Stimulated activated memory B cell treated with anti-CD40 and anti-IgM and Interleukin-4, amounts not matched to agents 10 μg/mL and 1 μg/mL and 100 μg/mL, for 72 hours (primary cell): Measurements from ENCODE around the gene FKTN.

ENCODE experiments used
- ATAC-seq: fragments of 150-1000 bp; cut with Tn5 transposase; 2 replicates; pipeline ENCODE4 v1.10.0; 2021
- H3K27ac Mint-ChIP-seq: one replicate; pipeline ENCODE4 v1.8.0; 2022; ENCODE audit warnings: mild to moderate bottlenecking, mixed read lengths
- H3K27me3 Mint-ChIP-seq: one replicate; pipeline ENCODE4 v1.8.0; 2022; ENCODE audit warnings: mixed read lengths
- H3K36me3 Mint-ChIP-seq: one replicate; pipeline ENCODE4 v1.8.0; 2022; ENCODE audit warnings: mixed read lengths
- H3K4me1 Mint-ChIP-seq: one replicate; pipeline ENCODE4 v1.8.0; 2022; ENCODE audit warnings: mixed read lengths
- H3K4me3 Mint-ChIP-seq: one replicate; pipeline ENCODE4 v1.8.0; 2022; ENCODE audit warnings: mild to moderate bottlenecking, moderate library complexity, mixed read lengths
- H3K9me3 Mint-ChIP-seq: one replicate; pipeline ENCODE4 v1.8.0; 2022; ENCODE audit warnings: mixed read lengths

The FKTN gene

GRCh38 chr9:105681313-105681712 is 123.4 kb downstream of the FKTN start:
- Mint-ChIP-seq H3K27me3 (no peaks in the 10 kb centered on the region), H3K4me1 (no peaks in the 10 kb centered on the region), H3K4me3 (no peak overlapping the region)

GRCh38 chr9:105681724-105682123 is 123.8 kb downstream of the FKTN start:
- H3K4me1 Mint-ChIP-seq = no peaks in the 10 kb centered on the region
- no peak overlapping the region for H3K27ac Mint-ChIP-seq
- H3K27me3 Mint-ChIP-seq = no peaks in the 10 kb centered on the region
- ATAC-seq = no peak
- H3K9me3 Mint-ChIP-seq = no peaks in the 10 kb centered on the region
- no peaks in the 10 kb centered on the region for H3K36me3 Mint-ChIP-seq
- H3K4me3 Mint-ChIP-seq = no peak overlapping the region

More at GRCh38 chr9:105681313-105681712, 123.4 kb downstream of the FKTN start:
- no peaks in the 10 kb centered on the region for H3K9me3 Mint-ChIP-seq
- no peak for ATAC-seq
- no peaks in the 10 kb centered on the region for H3K36me3 Mint-ChIP-seq
- no peak overlapping the region for H3K27ac Mint-ChIP-seq

- ATAC-seq = no peak
- Mint-ChIP-seq H3K27ac (no peak overlapping the region), H3K9me3 (no peaks in the 10 kb centered on the region), H3K4me1 (no peaks in the 10 kb centered on the region), H3K27me3 (no peaks in the 10 kb centered on the region), H3K36me3 (no peaks in the 10 kb centered on the region), H3K4me3 (no peak overlapping the region)
These were observed 125.9 kb downstream of the FKTN start for GRCh38 chr9:105683688-105684275.

- Mint-ChIP-seq H3K9me3 (no peaks in the 10 kb centered on the region), H3K36me3 (no peaks in the 10 kb centered on the region), H3K4me3 (no peak overlapping the region), H3K4me1 (peaks cover 6% of the 10 kb centered on the region), H3K27me3 (peaks cover 10% of the 10 kb centered on the region), H3K27ac (no peak overlapping the region)
- ATAC-seq = no peak
These were observed 129.0 kb downstream of the FKTN start for GRCh38 chr9:105686936-105687335.
